ENCODE measurements around the gene SPATA20. TPM values are rescaled to one million over a fixed set of nuclear protein-coding genes. Genes with fewer than 3 reads are reported as not detected.

Gene SPATA20
- total and polyA plus RNA-seq, 2 donors (not counting 3 experiments of a cell fraction or from before 2014, with no cell fraction given): 42.3 to 51.5 TPM

DNA sequence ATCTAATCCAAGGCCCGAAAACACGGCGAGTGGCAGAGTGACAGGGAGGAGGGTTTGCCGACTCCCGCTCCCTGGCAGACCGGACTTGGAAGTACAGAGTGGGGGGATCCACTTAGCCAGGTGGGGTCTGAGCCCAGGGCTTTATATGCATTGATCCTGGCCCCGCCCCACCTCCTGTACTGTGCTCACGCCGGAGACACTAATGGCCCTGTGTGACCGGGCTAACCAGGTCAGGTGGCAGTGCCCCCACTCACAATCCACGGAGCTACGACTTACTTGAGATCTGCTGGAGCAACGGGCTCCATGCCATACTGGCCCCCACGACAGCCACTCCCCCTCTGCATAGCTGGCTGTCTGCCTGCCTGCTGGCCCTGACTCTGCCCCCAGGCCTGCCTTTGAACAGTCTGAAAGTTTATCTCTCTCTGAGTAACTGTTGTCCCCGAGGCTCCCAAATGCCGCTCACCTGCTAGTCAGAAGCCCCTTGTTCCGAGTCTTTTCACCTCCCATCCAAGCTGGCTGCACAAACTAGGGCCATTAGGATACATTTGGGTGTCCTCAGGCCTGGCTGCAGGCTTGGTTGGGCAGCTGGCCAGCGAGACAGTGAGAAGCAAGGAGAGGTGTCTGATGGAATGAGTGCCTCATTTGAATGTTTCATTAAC, 41.5 kb downstream of the SPATA20 start:
- no peaks in the 10 kb centered on the region for H3K36me3 ChIP-seq (ENCODE audit: control insufficient read depth in 2 of 2, extremely low read depth in 1 of 2, insufficient read depth in 2 of 2, low read length in 2 of 2)
- no peak overlapping the region for H3K9ac ChIP-seq (replicated peaks; ENCODE audit: extremely low read depth, insufficient read depth, low read length)
- CTCF ChIA-PET: interaction anchor here (0.6 to 3.1 kb wide), 6 partner anchors 11 to 264 kb away, joined by 3 to 11 read pairs (median 4); no protein-coding TSS in a partner anchor
- POLR2A ChIA-PET: interaction anchor here (0.6 kb wide), 1 partner anchor 18 kb away, joined by 3 read pairs; no protein-coding TSS in a partner anchor
- H3K4me2 ChIP-seq (ENCODE audit: insufficient read depth, low read length): no peak overlapping the region
- dilution Hi-C loops (cut with MboI; ENCODE audit: extremely low pct_ligation_motif_present, low sequenced_read_pairs) (no loop called here), intact Hi-C loops (cut with micrococcal nuclease) (no loop called here)
- no peaks in the 10 kb centered on the region for H3K4me1 ChIP-seq (ENCODE audit: control insufficient read depth, extremely low read depth, insufficient read depth, low read length)
- H3K4me3 ChIP-seq (replicated peaks in 1 of 3; ENCODE audit: insufficient read depth in 1 of 3, low read depth in 1 of 3, low read length in 3 of 3): no peak overlapping the region
- peaks cover 0 to 2% of the 10 kb centered on the region in 2 experiments for H3K27me3 ChIP-seq (ENCODE audit: control insufficient read depth in 2 of 2, insufficient read depth in 2 of 2, low read length in 2 of 2)
- no peaks in the 10 kb centered on the region for H3K9me3 ChIP-seq (replicated peaks; ENCODE audit: control insufficient read depth, insufficient read depth, low read length)
- FAIRE-seq (no peak), DNase-seq (ENCODE audit: low read depth, low spot score) (peak; percentile 7)
- H3K79me2 ChIP-seq (ENCODE audit: control insufficient read depth, insufficient read depth, low read length): no peaks in the 10 kb centered on the region
- TF ChIP-seq, protein P1, sequence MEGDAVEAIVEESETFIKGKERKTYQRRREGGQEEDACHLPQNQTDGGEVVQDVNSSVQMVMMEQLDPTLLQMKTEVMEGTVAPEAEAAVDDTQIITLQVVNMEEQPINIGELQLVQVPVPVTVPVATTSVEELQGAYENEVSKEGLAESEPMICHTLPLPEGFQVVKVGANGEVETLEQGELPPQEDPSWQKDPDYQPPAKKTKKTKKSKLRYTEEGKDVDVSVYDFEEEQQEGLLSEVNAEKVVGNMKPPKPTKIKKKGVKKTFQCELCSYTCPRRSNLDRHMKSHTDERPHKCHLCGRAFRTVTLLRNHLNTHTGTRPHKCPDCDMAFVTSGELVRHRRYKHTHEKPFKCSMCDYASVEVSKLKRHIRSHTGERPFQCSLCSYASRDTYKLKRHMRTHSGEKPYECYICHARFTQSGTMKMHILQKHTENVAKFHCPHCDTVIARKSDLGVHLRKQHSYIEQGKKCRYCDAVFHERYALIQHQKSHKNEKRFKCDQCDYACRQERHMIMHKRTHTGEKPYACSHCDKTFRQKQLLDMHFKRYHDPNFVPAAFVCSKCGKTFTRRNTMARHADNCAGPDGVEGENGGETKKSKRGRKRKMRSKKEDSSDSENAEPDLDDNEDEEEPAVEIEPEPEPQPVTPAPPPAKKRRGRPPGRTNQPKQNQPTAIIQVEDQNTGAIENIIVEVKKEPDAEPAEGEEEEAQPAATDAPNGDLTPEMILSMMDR (IDR thresholded peaks at IDR 0.05; ENCODE audit: extremely low read depth in 1 of 2, insufficient read depth in 1 of 2, low read depth in 1 of 2, low read length in 2 of 2): no peak
- no peak for TF ChIP-seq POLR2A (IDR thresholded peaks at IDR 0.05; ENCODE audit: low read depth, low read length)
- TF ChIP-seq, protein P2, sequence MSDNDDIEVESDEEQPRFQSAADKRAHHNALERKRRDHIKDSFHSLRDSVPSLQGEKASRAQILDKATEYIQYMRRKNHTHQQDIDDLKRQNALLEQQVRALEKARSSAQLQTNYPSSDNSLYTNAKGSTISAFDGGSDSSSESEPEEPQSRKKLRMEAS (IDR thresholded peaks at IDR 0.05; ENCODE audit: insufficient read depth, insufficient read length): no peak
- no peak for TF ChIP-seq EZH2 (IDR thresholded peaks at IDR 0.05; ENCODE audit: borderline replicate concordance, low read depth, low read length, severe bottlenecking)
- TF ChIP-seq MYC (IDR thresholded peaks at IDR 0.05; ENCODE audit: low read depth, low read length): no peak
- TF ChIP-seq POLR2AphosphoS5 (IDR thresholded peaks at IDR 0.05; ENCODE audit: insufficient read depth, low read depth, low read length): no peak
- TF ChIP-seq JUN (IDR thresholded peaks at IDR 0.05; ENCODE audit: borderline replicate concordance, insufficient read depth, insufficient read length, low read depth): no peak
- no peak for TF ChIP-seq FOS (IDR thresholded peaks at IDR 0.05; ENCODE audit: borderline replicate concordance, insufficient read depth, low read length)
- no peak for TF ChIP-seq GATA2 (IDR thresholded peaks at IDR 0.05; ENCODE audit: insufficient read depth, insufficient read length, low read depth, low read length)
- no peaks in the 10 kb centered on the region for H4K20me1 ChIP-seq (replicated peaks; ENCODE audit: control insufficient read depth, extremely low read depth, insufficient read depth, low read length)
- BruUV-seq (replicated peaks): no TSS peak
- H3K27ac ChIP-seq (ENCODE audit: insufficient read depth, low read depth, low read length): no peak overlapping the region
- no peak overlapping the region for H2AFZ ChIP-seq (ENCODE audit: low read depth, low read length)
- no peaks in the 10 kb centered on the region for H3K9me1 ChIP-seq (replicated peaks; ENCODE audit: control insufficient read depth, extremely low read depth, insufficient read depth, low read length)

Data from endothelial cell of umbilical vein (primary cell).